Spleen (tissue), 11 donors: ENCODE data around the gene INF2. TPM values are rescaled to one million over a fixed set of nuclear protein-coding genes. Genes with fewer than 3 reads are reported as not detected.

Experiments
- DNase-seq: peaks from one replicate; pipeline ENCODE4 v3.0.0-alpha.2; 2020
- H3K27ac ChIP-seq, 8 donors: fragments of 200-600 bp; sonication (generic) in 7 of 8; 1 replicate in 4 of 8; 2 replicates in 4 of 8; pipeline versions ENCODE4 v1.5.0 to v1.8.0; 2016 to 2021; ENCODE audit warnings: inconsistent platforms in 4 of 8, mild to moderate bottlenecking in 4 of 8, moderate library complexity in 1 of 8
- H3K27me3 ChIP-seq, 7 donors: fragments of 200-600 bp; sonication (generic) in 6 of 7; replicated peaks in 1 of 7; 1 replicate in 4 of 7; 2 replicates in 3 of 7; pipeline versions ENCODE4 v1.5.0 to v1.8.0; 2016 to 2021; ENCODE audit warnings: inconsistent platforms in 3 of 7, mild to moderate bottlenecking in 1 of 7
- H3K36me3 ChIP-seq, 6 donors: fragments of 200-600 bp; sonication (generic) in 5 of 6; 1 replicate in 4 of 6; 2 replicates in 2 of 6; pipeline versions ENCODE4 v1.5.0 to v1.8.0; 2016 to 2021; ENCODE audit warnings: inconsistent platforms in 2 of 6
- H3K4me1 ChIP-seq, 6 donors: fragments of 200-600 bp; sonication (generic) in 5 of 6; 1 replicate in 3 of 6; 2 replicates in 3 of 6; pipeline versions ENCODE4 v1.5.0 to v1.8.0; 2016 to 2021; ENCODE audit warnings: inconsistent platforms in 3 of 6
- H3K4me3 ChIP-seq, 8 donors: fragments of 200-600 bp; sonication (generic) in 7 of 8; 1 replicate in 4 of 8; 2 replicates in 4 of 8; pipeline versions ENCODE4 v1.5.0 to v1.8.0; 2016 to 2021; ENCODE audit warnings: inconsistent platforms in 4 of 8, mild to moderate bottlenecking in 4 of 8, moderate library complexity in 2 of 8
- H3K9me3 ChIP-seq, 8 donors: fragments of 200-600 bp; sonication (generic) in 7 of 8; 1 replicate in 4 of 8; 2 replicates in 4 of 8; pipeline versions ENCODE4 v1.5.0 to v1.8.0; 2016 to 2021; ENCODE audit warnings: inconsistent platforms in 4 of 8
- CTCF ChIP-seq, 11 experiments: fragments of 200-600 bp in 7 of 11; fragments of 450-650 bp in 4 of 11; sonication (generic) in 4 of 11; IDR thresholded peaks in 8 of 11; conservative IDR thresholded peaks in 3 of 11; 1 replicate in 7 of 11; 2 replicates in 4 of 11; pipeline versions ENCODE4 v1.4.0 to v1.8.0; 2016 to 2021; ENCODE audit warnings: antibody characterized with exemption in 11 of 11, inconsistent platforms in 4 of 11, mild to moderate bottlenecking in 1 of 11
- POLR2A ChIP-seq, 3 donors: fragments of 450-650 bp; IDR thresholded peaks; one replicate each; pipeline ENCODE4 v1.5.1; 2017; ENCODE audit warnings: antibody characterized with exemption in 3 of 3, mild to moderate bottlenecking in 1 of 3
- POLR2AphosphoS5 ChIP-seq, 3 donors: sonication (generic); formaldehyde crosslinking; IDR thresholded peaks; one replicate each; pipeline ENCODE4 v1.5.1; 2017; ENCODE audit warnings: antibody characterized with exemption in 3 of 3
- WGBS, 5 donors: extraction: QIAGEN DNeasy Blood & Tissue Kit in 3 of 5; methylation state at CpG; one replicate each; pipeline versions ENCODE4 v1.1.5 to v1.1.7; 2013 to 2018; 5-methylcytosine and 5-hydroxymethylcytosine counted together
- intact Hi-C: fragments of 100-400 bp; cut with DNase I; formaldehyde crosslinking; loops from one replicate; pipeline ENCODE4 v1.15.0; 2023; ENCODE audit warnings: low total_unique reads
- polyA plus RNA-seq, 3 donors: library from polyadenylated mRNA; stranded (reverse); fragments of 200-250 nt; gene quantifications; one replicate each; pipeline ENCODE4 v1.2.1, GENCODE V29; 2013
- total RNA-seq, 7 donors: library from RNA; depleted of rRNA in 3 of 7; stranded (reverse); fragments of >200 nt in 3 of 7; fragmentation: NEBNext Ultra II Directional in 4 of 7; extraction: Animal tissue kit (Norgen Biotek cat#: 25700) in 4 of 7; gene quantifications; one replicate each; pipeline versions ENCODE4 v1.1.0 to v1.2.1, GENCODE V29; 2016 to 2021
- donor health status: healthy with polysubstance abuse.
- donor health status: DM: no; HTN: no; CAD: no; lungs with moderate emphysema.
- donor health status: DM: no; HTN: no; CAD: no.
- donor health status: Bipolar disorder and iron deficiency.
- donor health status: healthy.
- donor health status: DM: no; HTN: no; CAD: no.
- donor health status: DM: yes; HTN: yes; CAD: no.

Gene INF2
- total and polyA plus RNA-seq, 10 donors = 56.6 to 120 (median 98.6) TPM

DNA sequence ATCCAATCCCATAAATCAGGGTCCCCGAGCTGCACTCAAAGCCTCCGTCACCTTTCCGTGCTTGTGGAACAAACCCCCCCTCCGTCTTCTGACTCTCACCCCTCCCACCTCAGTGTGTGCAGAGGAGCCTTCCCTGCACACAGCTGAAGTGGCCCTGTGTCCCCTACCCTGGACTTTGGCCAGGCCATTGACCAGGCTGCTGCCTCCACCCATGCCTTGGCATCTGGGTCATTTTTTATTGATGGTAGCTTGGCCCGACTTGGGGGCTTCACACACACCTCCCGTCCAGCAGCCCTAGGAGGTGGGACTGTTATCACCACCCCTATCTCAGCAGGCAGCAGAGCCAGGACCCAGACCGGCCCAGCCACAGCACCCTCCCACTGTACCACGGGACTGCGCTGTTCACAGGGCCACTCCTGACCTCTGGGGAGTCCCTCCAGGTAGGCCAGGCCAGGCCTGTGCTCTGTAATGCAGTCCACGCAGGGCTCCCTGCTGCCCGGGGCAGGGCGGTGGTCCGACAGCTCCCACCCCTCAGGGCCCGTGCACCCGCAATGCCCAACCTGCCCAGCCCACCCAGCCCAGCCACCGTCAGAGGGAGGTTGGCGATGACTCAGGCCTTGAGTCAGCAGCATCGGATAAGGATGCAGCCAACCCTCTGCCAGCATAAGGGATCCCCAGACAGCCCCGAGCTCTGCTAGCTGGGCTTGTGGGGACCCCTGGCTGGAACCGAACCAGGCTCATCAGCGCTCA lies 9.2 kb upstream of the INF2 start:
- Histone ChIP-seq H3K27me3 (peaks cover 0 to 9% (median 0%) of the 10 kb centered on the region in 7 donors), H3K36me3 (no peaks in the 10 kb centered on the region), H3K27ac (peak overlapping the region; percentile 13 to 89 (median 74)), H3K4me1 (peaks cover 30 to 77% (median 56%) of the 10 kb centered on the region in 6 donors), H3K9me3 (no peaks in the 10 kb centered on the region), H3K4me3 (no peak overlapping the region)
- TF ChIP-seq POLR2A (IDR thresholded peaks at IDR 0.05) (no peak), CTCF (IDR thresholded peaks at IDR 0.05 in 8 of 11, conservative IDR thresholded peaks at IDR 0.05 in 3 of 11) (no peak), POLR2AphosphoS5 (IDR thresholded peaks at IDR 0.05) (no peak)
- 74 to 84% (median 82%) methylated on average over 9 to 21 of the region's 21 CpGs for WGBS, 5 donors
- intact Hi-C loops = no loop called here
- DNase-seq = peak; percentile 77

DNA sequence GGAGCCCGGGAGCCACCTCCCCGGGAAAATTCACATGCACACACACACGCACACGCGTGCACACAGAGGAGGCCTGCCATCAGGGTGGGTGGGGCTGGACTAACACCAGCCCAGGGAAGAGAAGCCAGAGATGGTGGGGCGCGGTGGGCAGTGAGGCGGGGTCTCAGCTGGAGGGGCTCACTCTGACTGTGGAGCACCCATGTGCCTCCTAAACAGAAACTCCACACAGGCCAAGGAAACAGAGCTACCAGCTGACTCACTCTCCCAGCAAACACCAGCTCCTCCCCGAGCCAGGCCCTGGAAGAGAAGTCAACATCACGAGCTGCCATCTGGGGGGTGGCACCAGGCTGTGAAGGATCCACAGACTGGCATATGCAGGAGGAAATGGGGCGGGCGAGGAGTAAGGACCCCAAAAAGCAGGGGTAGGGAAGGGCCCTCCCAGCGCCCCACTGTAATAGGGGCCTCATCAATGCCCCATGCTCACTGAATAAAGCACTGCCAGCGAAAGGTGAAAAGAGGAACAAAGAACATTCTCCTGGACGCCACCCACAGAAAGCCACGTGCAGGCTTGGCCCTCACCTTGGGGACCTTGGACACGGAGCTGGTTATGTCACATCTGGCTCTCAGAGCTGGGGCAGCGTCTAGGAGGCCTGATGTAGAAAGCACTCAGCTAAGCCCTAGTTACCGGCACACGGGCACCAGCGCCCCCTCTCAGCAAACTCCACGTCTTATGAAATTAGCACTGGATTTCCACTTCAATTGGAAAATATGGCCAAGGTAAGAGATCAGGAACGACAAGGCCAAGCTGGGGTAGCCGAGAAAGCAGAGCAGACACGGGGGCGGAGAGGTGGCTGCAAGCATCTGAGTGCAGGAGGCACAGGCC lies 8.4 kb upstream of the INF2 start:
- TF ChIP-seq POLR2A (IDR thresholded peaks at IDR 0.05) (no peak), CTCF (IDR thresholded peaks at IDR 0.05 in 8 of 11, conservative IDR thresholded peaks at IDR 0.05 in 3 of 11) (peak in 6 of 11 experiments; percentile 10 to 34 (median 14))
- H3K27me3 ChIP-seq = peaks cover 0 to 9% (median 0%) of the 10 kb centered on the region in 7 donors
- H3K36me3 ChIP-seq = no peaks in the 10 kb centered on the region
- peak; percentile 68 for DNase-seq
- H3K9me3 ChIP-seq = no peaks in the 10 kb centered on the region
- intact Hi-C loops = no loop called here
- WGBS, 5 donors = 49 to 59% (median 52%) methylated on average over 21 to 26 of the region's 26 CpGs
- peak overlapping the region; percentile 21 to 89 (median 74) for H3K27ac ChIP-seq
- no peak overlapping the region for H3K4me3 ChIP-seq
- peaks cover 30 to 81% (median 57%) of the 10 kb centered on the region in 6 donors for H3K4me1 ChIP-seq

DNA sequence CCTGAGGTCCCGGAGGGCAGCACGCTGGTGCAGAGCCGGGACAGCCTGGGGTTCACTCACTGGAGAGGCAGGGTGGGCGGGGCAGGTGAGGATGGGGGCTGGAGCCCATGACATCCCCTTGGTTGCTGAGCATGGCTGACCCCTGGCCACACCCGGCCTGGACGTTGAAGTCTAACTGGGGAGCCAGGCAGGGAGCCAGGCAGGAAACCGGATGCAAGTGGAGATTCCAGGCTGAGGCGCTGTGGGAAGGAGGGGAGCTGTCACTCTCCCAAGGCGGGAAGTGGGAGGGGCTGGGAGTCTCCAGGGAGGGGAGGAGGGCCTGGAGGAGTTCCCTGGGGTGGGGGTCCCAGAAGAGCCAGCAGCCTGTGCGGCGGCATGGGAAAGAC lies 7.7 kb upstream of the INF2 start:
- Histone ChIP-seq H3K4me1 (peaks cover 30 to 80% (median 59%) of the 10 kb centered on the region in 6 donors), H3K36me3 (no peaks in the 10 kb centered on the region), H3K9me3 (no peaks in the 10 kb centered on the region), H3K27ac (peak overlapping the region; percentile 32 to 89 (median 74)), H3K4me3 (no peak overlapping the region), H3K27me3 (peaks cover 0 to 9% (median 0%) of the 10 kb centered on the region in 7 donors)
- WGBS, 5 donors = 45 to 67% (median 63%) methylated on average over 10 to 11 of the region's 11 CpGs
- intact Hi-C loops = no loop called here
- TF ChIP-seq CTCF (IDR thresholded peaks at IDR 0.05 in 8 of 11, conservative IDR thresholded peaks at IDR 0.05 in 3 of 11) (peak in 1 of 11 experiments; percentile 2), POLR2A (IDR thresholded peaks at IDR 0.05) (no peak), POLR2AphosphoS5 (IDR thresholded peaks at IDR 0.05) (peak; percentile 55 to 75 (median 72))
- DNase-seq = peak; percentile 88
